ENCODE measurements around the gene FRMPD4.
A peak's percentile ranks its signal among the peaks of the same experiment; 100 is the strongest.

FRMPD4 gene

DNA sequence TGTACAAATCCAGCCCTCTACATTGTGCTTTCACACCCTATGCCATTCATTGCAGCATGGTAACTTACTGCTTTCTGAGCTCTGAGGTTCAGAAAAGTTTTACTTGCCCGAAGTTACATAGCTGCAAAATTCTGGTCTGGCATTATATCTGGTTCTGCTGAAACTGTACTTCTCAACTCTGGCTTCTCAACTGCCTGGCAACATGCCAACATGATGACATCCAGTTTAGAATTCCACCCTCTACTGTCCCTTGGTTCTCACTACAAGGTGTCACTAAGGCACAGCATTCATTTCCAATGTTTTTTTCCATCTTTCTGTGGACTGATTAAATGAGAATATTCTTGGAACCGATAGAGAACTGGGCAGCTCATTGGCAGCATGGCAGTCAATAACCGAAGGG is 410.1 kb downstream of the FRMPD4 start:
- DNase-seq (ENCODE audit: low read depth): no peak
- H3K9me3 ChIP-seq (ENCODE audit: control insufficient read depth, low read length): no peaks in the 10 kb centered on the region
- no peak overlapping the region for H3K4me3 ChIP-seq (ENCODE audit: low read length)
- no peaks in the 10 kb centered on the region for H3K27me3 ChIP-seq (replicated peaks; ENCODE audit: control insufficient read depth, insufficient read depth, low read length)
- no peaks in the 10 kb centered on the region for H3K4me1 ChIP-seq (ENCODE audit: control insufficient read depth, insufficient read depth, low read length)
- no peak overlapping the region for H3K9ac ChIP-seq (ENCODE audit: low read length)
- H3K36me3 ChIP-seq (ENCODE audit: control insufficient read depth, insufficient read depth, low read length, severe bottlenecking): no peaks in the 10 kb centered on the region

GRCh38 chrX:12548746-12549145 is 410.5 kb downstream of the FRMPD4 start:
- Histone ChIP-seq H3K9me3 (ENCODE audit: control insufficient read depth, low read length) (no peaks in the 10 kb centered on the region), H3K4me1 (ENCODE audit: control insufficient read depth, insufficient read depth, low read length) (no peaks in the 10 kb centered on the region), H3K4me3 (ENCODE audit: low read length) (no peak overlapping the region), H3K36me3 (ENCODE audit: control insufficient read depth, insufficient read depth, low read length, severe bottlenecking) (no peaks in the 10 kb centered on the region), H3K9ac (ENCODE audit: low read length) (no peak overlapping the region), H3K27me3 (replicated peaks; ENCODE audit: control insufficient read depth, insufficient read depth, low read length) (no peaks in the 10 kb centered on the region)
- DNase-seq (ENCODE audit: low read depth): peak; percentile 34

DNA sequence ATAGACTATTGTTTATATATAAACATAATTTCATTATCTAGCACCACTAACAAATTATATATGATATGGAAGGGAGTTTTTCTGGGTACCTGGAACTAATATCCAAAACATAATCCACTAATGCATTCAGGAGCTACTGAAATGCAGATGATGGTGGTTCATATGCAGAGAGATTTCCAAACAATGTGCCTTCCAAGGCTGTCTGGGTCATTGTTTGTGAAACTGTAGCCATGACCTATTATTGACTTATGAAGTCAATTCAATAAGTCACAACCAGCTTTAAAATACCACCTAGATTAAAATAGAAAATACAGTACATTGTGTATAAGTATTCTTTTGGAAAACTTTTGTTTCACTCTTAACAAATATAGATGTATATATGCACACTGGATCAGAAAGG is 415.9 kb downstream of the FRMPD4 start:
- DNase-seq (ENCODE audit: low read depth): no peak
- Histone ChIP-seq H3K9ac (ENCODE audit: low read length) (no peak overlapping the region), H3K36me3 (ENCODE audit: control insufficient read depth, insufficient read depth, low read length, severe bottlenecking) (no peaks in the 10 kb centered on the region)

GRCh38 chrX:12563121-12563520 is 424.8 kb downstream of the FRMPD4 start:
- H3K27me3 ChIP-seq (replicated peaks; ENCODE audit: control insufficient read depth, insufficient read depth, low read length): no peaks in the 10 kb centered on the region
- H3K9me3 ChIP-seq (ENCODE audit: control insufficient read depth, low read length): no peaks in the 10 kb centered on the region
- DNase-seq (ENCODE audit: low read depth): no peak
- H3K4me1 ChIP-seq (ENCODE audit: control insufficient read depth, insufficient read depth, low read length): no peaks in the 10 kb centered on the region
- H3K9ac ChIP-seq (ENCODE audit: low read length): no peak overlapping the region
- no peak overlapping the region for H3K4me3 ChIP-seq (ENCODE audit: low read length)
- H3K36me3 ChIP-seq (ENCODE audit: control insufficient read depth, insufficient read depth, low read length, severe bottlenecking): no peaks in the 10 kb centered on the region

More for the DNA sequence above, 415.9 kb downstream of the FRMPD4 start:
- H3K4me1 ChIP-seq (ENCODE audit: control insufficient read depth, insufficient read depth, low read length): no peaks in the 10 kb centered on the region
- no peaks in the 10 kb centered on the region for H3K27me3 ChIP-seq (replicated peaks; ENCODE audit: control insufficient read depth, insufficient read depth, low read length)
- no peaks in the 10 kb centered on the region for H3K9me3 ChIP-seq (ENCODE audit: control insufficient read depth, low read length)
- H3K4me3 ChIP-seq (ENCODE audit: low read length): no peak overlapping the region

- no peaks in the 10 kb centered on the region for H3K9me3 ChIP-seq (ENCODE audit: control insufficient read depth, low read length)
- no peaks in the 10 kb centered on the region for H3K36me3 ChIP-seq (ENCODE audit: control insufficient read depth, insufficient read depth, low read length, severe bottlenecking)
- no peak for DNase-seq (ENCODE audit: low read depth)
- no peaks in the 10 kb centered on the region for H3K4me1 ChIP-seq (ENCODE audit: control insufficient read depth, insufficient read depth, low read length)
- no peaks in the 10 kb centered on the region for H3K27me3 ChIP-seq (replicated peaks; ENCODE audit: control insufficient read depth, insufficient read depth, low read length)
- no peak overlapping the region for H3K4me3 ChIP-seq (ENCODE audit: low read length)
- H3K9ac ChIP-seq (ENCODE audit: low read length): no peak overlapping the region
Measured at GRCh38 chrX:12564221-12564620, 425.9 kb downstream of the FRMPD4 start.

GRCh38 chrX:12567857-12568256 is 429.6 kb downstream of the FRMPD4 start:
- Histone ChIP-seq H3K9me3 (ENCODE audit: control insufficient read depth, low read length) (no peaks in the 10 kb centered on the region), H3K27me3 (replicated peaks; ENCODE audit: control insufficient read depth, insufficient read depth, low read length) (no peaks in the 10 kb centered on the region), H3K4me3 (ENCODE audit: low read length) (no peak overlapping the region), H3K36me3 (ENCODE audit: control insufficient read depth, insufficient read depth, low read length, severe bottlenecking) (no peaks in the 10 kb centered on the region), H3K4me1 (ENCODE audit: control insufficient read depth, insufficient read depth, low read length) (no peaks in the 10 kb centered on the region), H3K9ac (ENCODE audit: low read length) (no peak overlapping the region)
- DNase-seq (ENCODE audit: low read depth): peak; percentile 46

GRCh38 chrX:12570859-12571501 is 432.7 kb downstream of the FRMPD4 start:
- Histone ChIP-seq H3K4me3 (ENCODE audit: low read length) (no peak overlapping the region), H3K27me3 (replicated peaks; ENCODE audit: control insufficient read depth, insufficient read depth, low read length) (no peaks in the 10 kb centered on the region), H3K36me3 (ENCODE audit: control insufficient read depth, insufficient read depth, low read length, severe bottlenecking) (no peaks in the 10 kb centered on the region), H3K4me1 (ENCODE audit: control insufficient read depth, insufficient read depth, low read length) (no peaks in the 10 kb centered on the region), H3K9me3 (ENCODE audit: control insufficient read depth, low read length) (no peaks in the 10 kb centered on the region), H3K9ac (ENCODE audit: low read length) (no peak overlapping the region)
- DNase-seq (ENCODE audit: low read depth): no peak

DNA sequence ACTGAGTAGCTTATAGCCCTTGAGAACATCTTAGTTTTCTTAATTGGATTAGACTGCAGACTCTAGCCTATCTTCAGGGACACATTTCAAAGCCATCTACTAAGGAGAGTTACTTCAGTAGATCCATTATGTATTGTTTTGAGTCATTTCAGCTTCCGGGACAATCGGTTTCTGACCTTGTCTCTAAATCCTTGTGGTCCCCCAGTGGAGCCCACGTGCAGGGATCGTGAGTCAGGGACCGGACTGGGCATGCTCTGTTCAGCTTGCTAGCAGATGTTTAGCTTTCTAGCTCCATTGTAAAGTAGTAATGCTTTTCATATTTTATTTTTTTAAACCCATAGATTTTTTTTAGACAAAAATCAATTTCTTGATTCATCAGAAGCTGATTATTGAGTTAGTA is 441.0 kb downstream of the FRMPD4 start:
- Histone ChIP-seq H3K36me3 (ENCODE audit: control insufficient read depth, insufficient read depth, low read length, severe bottlenecking) (no peaks in the 10 kb centered on the region), H3K27me3 (replicated peaks; ENCODE audit: control insufficient read depth, insufficient read depth, low read length) (peaks cover 3% of the 10 kb centered on the region), H3K4me1 (ENCODE audit: control insufficient read depth, insufficient read depth, low read length) (no peaks in the 10 kb centered on the region), H3K9ac (ENCODE audit: low read length) (no peak overlapping the region), H3K9me3 (ENCODE audit: control insufficient read depth, low read length) (no peaks in the 10 kb centered on the region), H3K4me3 (ENCODE audit: low read length) (no peak overlapping the region)
- DNase-seq (ENCODE audit: low read depth): no peak

- Histone ChIP-seq H3K9me3 (ENCODE audit: control insufficient read depth, low read length) (no peaks in the 10 kb centered on the region), H3K27me3 (replicated peaks; ENCODE audit: control insufficient read depth, insufficient read depth, low read length) (peaks cover 3% of the 10 kb centered on the region), H3K36me3 (ENCODE audit: control insufficient read depth, insufficient read depth, low read length, severe bottlenecking) (no peaks in the 10 kb centered on the region), H3K4me3 (ENCODE audit: low read length) (no peak overlapping the region), H3K9ac (ENCODE audit: low read length) (no peak overlapping the region), H3K4me1 (ENCODE audit: control insufficient read depth, insufficient read depth, low read length) (no peaks in the 10 kb centered on the region)
- no peak for DNase-seq (ENCODE audit: low read depth)
Measured at GRCh38 chrX:12580548-12580947, 442.3 kb downstream of the FRMPD4 start.

GRCh38 chrX:12581546-12581945 is 443.3 kb downstream of the FRMPD4 start:
- no peak for DNase-seq (ENCODE audit: low read depth)
- Histone ChIP-seq H3K36me3 (ENCODE audit: control insufficient read depth, insufficient read depth, low read length, severe bottlenecking) (no peaks in the 10 kb centered on the region), H3K4me1 (ENCODE audit: control insufficient read depth, insufficient read depth, low read length) (no peaks in the 10 kb centered on the region), H3K9me3 (ENCODE audit: control insufficient read depth, low read length) (no peaks in the 10 kb centered on the region), H3K27me3 (replicated peaks; ENCODE audit: control insufficient read depth, insufficient read depth, low read length) (peaks cover 3% of the 10 kb centered on the region), H3K9ac (ENCODE audit: low read length) (no peak overlapping the region), H3K4me3 (ENCODE audit: low read length) (no peak overlapping the region)

DNA sequence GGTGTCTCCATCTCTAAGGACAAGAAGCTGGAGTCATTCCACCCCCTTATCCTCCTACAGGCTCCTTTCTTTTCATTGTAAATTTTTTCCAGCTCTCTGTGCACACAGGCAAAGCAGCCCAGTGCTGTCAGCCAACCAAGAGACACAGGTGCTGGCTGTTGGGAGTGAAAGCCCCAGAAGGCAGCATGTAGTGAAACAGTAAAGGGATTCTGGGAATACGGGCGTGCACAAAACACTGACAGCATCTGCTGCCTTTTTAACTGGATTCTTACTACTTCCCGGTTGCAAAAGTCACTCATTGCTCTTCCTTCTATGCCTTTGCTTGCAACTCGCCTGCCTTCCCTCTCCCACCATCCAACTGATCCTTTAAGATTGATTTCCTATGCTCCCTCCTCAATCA is 444.4 kb downstream of the FRMPD4 start:
- Histone ChIP-seq H3K4me1 (ENCODE audit: control insufficient read depth, insufficient read depth, low read length) (no peaks in the 10 kb centered on the region), H3K9me3 (ENCODE audit: control insufficient read depth, low read length) (no peaks in the 10 kb centered on the region), H3K36me3 (ENCODE audit: control insufficient read depth, insufficient read depth, low read length, severe bottlenecking) (no peaks in the 10 kb centered on the region), H3K4me3 (ENCODE audit: low read length) (no peak overlapping the region), H3K27me3 (replicated peaks; ENCODE audit: control insufficient read depth, insufficient read depth, low read length) (peaks cover 3% of the 10 kb centered on the region), H3K9ac (ENCODE audit: low read length) (no peak overlapping the region)
- no peak for DNase-seq (ENCODE audit: low read depth)

- Histone ChIP-seq H3K36me3 (ENCODE audit: control insufficient read depth, insufficient read depth, low read length, severe bottlenecking) (no peaks in the 10 kb centered on the region), H3K4me3 (ENCODE audit: low read length) (no peak overlapping the region), H3K9me3 (ENCODE audit: control insufficient read depth, low read length) (no peaks in the 10 kb centered on the region), H3K4me1 (ENCODE audit: control insufficient read depth, insufficient read depth, low read length) (no peaks in the 10 kb centered on the region), H3K27me3 (replicated peaks; ENCODE audit: control insufficient read depth, insufficient read depth, low read length) (peaks cover 3% of the 10 kb centered on the region), H3K9ac (ENCODE audit: low read length) (no peak overlapping the region)
- DNase-seq (ENCODE audit: low read depth): no peak
Measured at GRCh38 chrX:12583543-12583942, 445.3 kb downstream of the FRMPD4 start.

All from adipocyte (in vitro differentiated cells).